GM19467 (cell line): ENCODE results near the gene GPRC5D.

Experiments
- ATAC-seq: cut with Tn5 transposase; IDR thresholded peaks from one replicate; pipeline ENCODE4 v1.9.1; 2021; ENCODE audit warnings: mild to moderate bottlenecking, moderate library complexity; ENCODE audit not compliant: unreplicated experiment

Gene GPRC5D

GRCh38 chr12:12909228-12909994 is 42.6 kb downstream of the GPRC5D start:
- ATAC-seq = no peak

GRCh38 chr12:12908711-12909110 is 43.3 kb downstream of the GPRC5D start:
- ATAC-seq = no peak

- ATAC-seq = no peak
Measured at GRCh38 chr12:12908252-12908651, 43.7 kb downstream of the GPRC5D start.

- no peak for ATAC-seq
Measured at GRCh38 chr12:12907552-12907951, 44.4 kb downstream of the GPRC5D start.

GRCh38 chr12:12903642-12904609 is 48.0 kb downstream of the GPRC5D start:
- no peak for ATAC-seq

- ATAC-seq = no peak
Measured at GRCh38 chr12:12902036-12902435, 49.9 kb downstream of the GPRC5D start.

- ATAC-seq = no peak
Measured at GRCh38 chr12:12901158-12901791, 50.7 kb downstream of the GPRC5D start.

- ATAC-seq = no peak
Measured at GRCh38 chr12:12900786-12901157, 51.2 kb downstream of the GPRC5D start.

- no peak for ATAC-seq
Measured at GRCh38 chr12:12899530-12900380, 52.2 kb downstream of the GPRC5D start.

- no peak for ATAC-seq
Measured at GRCh38 chr12:12898911-12899511, 53.0 kb downstream of the GPRC5D start.

GRCh38 chr12:12898136-12898717 is 53.7 kb downstream of the GPRC5D start:
- ATAC-seq = no peak

GRCh38 chr12:12897302-12897701 is 54.7 kb downstream of the GPRC5D start:
- ATAC-seq = no peak

- ATAC-seq = no peak
Measured at GRCh38 chr12:12896260-12896659, 55.7 kb downstream of the GPRC5D start.

- ATAC-seq = no peak
Measured at GRCh38 chr12:12893438-12893837, 58.5 kb downstream of the GPRC5D start.

- no peak for ATAC-seq
Measured at GRCh38 chr12:12892681-12893141, 59.3 kb downstream of the GPRC5D start.

GRCh38 chr12:12891881-12892355 is 60.1 kb downstream of the GPRC5D start:
- ATAC-seq = no peak

- ATAC-seq = no peak
Measured at GRCh38 chr12:12891080-12891880, 60.7 kb downstream of the GPRC5D start, which contains the start of gene GPRC5A. Gene GPRC5A (plus strand): TSS chr12:12891562. CDS start chr12:12908250, 16,688 bp downstream.
